VCaP (cell line): ENCODE results near the gene CPSF3.
A peak's percentile ranks its signal among the peaks of the same experiment; 100 is the strongest.

Experiments used
- H3K27ac ChIP-seq: fragments of 450-650 bp; 2 replicates; pipeline ENCODE4 v1.5.1; 2017
- TF ChIP-seq, protein P1 (sequence below): fragments of 450-650 bp; conservative IDR thresholded peaks from 2 replicates; pipeline ENCODE4 v1.5.1; 2017; ENCODE audit warnings: mild to moderate bottlenecking, moderate library complexity

Gene CPSF3

DNA sequence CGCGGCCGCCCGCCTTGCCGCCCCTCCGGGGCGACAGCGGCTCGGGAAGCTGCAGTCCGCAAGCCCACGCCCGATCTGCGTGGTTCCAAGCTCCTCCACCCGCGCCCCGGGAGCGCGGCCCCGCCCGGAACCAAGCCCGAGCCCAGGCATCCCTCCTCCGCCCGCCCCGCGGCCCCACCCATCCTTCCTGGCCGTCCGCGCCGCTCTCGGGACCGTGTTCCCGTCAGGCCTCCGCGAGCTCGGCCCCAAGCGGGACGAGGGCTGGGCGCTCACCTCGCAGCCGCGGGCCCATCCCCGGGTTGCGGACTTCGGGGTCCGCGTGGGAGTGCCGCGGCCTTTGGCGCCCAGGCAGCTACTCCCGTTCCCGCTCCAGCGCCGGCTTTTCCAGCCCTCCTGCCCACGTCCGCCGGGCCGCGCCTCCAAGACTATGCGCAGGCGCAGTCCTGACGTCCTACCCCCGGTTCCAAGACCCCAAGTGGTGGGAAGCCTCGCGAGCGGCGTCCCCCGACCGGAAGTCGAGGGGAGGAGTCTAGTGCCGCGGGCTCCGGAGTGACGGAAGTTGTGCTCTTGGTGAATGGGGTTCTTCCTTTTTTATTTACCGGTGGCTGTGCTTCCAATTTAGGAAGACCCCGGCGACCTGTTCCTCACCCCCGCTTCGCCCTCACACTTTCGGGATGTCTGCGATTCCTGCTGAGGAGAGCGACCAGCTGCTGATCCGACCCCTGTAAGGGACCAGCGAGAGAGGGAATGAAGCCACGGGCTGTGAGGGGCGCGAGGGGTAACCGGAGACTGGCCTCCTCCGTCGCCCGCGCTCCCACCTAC lies at the start of gene CPSF3, which contains the start of gene ITGB1BP1:
TSS of gene CPSF3 (plus strand) at position 555 of the 822 bp plus-strand sequence. CDS start at position 675, 120 bp downstream.
TSS of gene ITGB1BP1 (minus strand) at position 429 of the 822 bp plus-strand sequence. CDS start 4,831 bp downstream, outside the sequence.
- H3K27ac ChIP-seq = peak within 1 kb of the TSS; percentile 85
- TF ChIP-seq, protein P1, sequence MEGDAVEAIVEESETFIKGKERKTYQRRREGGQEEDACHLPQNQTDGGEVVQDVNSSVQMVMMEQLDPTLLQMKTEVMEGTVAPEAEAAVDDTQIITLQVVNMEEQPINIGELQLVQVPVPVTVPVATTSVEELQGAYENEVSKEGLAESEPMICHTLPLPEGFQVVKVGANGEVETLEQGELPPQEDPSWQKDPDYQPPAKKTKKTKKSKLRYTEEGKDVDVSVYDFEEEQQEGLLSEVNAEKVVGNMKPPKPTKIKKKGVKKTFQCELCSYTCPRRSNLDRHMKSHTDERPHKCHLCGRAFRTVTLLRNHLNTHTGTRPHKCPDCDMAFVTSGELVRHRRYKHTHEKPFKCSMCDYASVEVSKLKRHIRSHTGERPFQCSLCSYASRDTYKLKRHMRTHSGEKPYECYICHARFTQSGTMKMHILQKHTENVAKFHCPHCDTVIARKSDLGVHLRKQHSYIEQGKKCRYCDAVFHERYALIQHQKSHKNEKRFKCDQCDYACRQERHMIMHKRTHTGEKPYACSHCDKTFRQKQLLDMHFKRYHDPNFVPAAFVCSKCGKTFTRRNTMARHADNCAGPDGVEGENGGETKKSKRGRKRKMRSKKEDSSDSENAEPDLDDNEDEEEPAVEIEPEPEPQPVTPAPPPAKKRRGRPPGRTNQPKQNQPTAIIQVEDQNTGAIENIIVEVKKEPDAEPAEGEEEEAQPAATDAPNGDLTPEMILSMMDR = no peak

DNA sequence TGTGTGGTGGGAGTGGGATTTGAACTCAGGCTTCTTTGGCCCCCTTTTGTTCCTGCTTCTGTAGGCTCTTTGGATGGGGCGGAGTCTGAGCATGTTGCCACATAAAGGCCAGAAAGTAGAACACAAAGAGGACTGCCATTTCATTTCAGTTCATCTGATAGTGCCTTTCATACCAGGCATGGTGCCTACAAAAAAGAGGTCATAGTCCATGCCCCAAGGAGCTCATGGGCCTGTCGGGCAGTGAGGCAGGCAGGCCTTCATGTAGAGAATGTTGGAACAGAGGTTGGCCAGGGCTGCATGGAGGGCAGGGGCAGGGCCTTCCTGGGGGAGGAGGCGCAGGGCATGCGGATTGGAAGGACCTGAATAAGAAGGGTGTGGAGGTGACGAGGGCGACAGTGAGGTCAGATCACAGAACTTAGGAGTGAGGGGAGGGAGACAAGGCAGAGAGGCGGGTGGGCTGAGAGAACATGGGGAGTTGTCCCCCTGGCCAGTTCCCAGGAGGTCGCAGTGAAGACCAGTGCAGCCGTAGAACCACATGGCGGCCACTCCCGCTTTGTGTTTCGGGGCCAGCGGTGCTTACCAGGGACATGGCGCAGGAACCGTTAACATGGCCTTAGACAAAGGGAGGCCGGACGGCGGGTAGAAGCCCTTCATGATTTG lies 49.3 kb upstream of the CPSF3 start:
- TF ChIP-seq, protein P1 = no peak
- no peak overlapping the region for H3K27ac ChIP-seq

DNA sequence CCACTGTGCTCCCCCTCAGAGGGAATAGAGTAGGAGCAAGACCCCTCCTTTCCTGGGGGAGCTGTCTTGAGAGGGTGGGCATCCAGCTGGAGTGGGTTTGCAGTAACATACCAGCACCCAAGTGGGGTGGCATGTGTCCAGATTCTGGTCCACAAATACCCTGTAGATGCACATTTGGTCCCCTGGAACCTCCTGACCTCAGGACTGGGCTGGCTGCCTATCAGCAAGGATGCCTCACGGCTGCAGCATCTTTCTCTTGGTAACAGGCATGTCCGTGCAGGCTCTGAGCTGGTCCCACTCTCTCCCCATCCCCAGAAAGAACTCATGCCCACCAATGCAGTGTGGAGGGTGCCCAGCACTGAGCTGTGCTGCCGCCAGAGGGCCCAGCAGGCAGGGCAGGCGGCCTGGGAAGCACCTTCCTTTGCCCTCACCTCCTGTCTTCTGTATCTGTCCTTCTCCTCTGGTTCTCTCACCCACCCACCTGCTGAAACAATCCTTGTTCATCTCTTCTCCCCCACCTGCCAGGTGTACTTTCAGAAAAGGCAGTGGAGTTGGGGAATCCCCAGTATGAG lies 47.5 kb upstream of the CPSF3 start:
- TF ChIP-seq, protein P1 = no peak
- no peak overlapping the region for H3K27ac ChIP-seq

DNA sequence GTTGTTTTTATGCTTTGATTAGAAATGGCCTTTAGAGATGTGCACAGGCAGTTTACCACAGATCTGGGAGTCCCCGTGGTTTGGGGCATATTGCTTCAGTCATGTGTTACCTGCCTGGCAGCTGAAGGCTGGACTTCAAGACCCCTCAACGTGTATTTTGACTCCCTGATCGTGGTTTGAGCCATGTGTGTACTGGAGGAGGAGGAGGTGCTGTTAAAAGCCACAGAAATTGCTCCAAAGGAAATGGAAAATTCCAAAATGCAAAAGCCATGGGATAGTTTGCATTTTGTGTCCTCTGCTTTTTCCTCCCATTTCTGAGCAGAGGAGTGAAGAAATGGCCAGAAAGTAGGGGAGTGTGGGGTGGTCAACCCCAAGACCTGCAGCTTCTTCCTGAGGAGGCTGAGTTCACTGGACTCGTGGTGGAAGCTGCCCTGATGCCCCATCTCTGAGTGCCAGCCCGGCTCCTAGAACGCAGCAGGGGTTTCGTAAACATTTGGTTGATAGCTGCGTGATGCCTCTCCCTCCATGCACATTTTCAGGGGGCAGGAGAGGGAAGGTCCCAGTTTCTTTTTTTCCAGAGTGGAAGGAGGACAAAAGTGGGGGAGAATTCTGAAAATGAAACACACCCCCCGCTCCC lies 45.9 kb upstream of the CPSF3 start:
- TF ChIP-seq, protein P1 = no peak
- H3K27ac ChIP-seq = no peak overlapping the region

DNA sequence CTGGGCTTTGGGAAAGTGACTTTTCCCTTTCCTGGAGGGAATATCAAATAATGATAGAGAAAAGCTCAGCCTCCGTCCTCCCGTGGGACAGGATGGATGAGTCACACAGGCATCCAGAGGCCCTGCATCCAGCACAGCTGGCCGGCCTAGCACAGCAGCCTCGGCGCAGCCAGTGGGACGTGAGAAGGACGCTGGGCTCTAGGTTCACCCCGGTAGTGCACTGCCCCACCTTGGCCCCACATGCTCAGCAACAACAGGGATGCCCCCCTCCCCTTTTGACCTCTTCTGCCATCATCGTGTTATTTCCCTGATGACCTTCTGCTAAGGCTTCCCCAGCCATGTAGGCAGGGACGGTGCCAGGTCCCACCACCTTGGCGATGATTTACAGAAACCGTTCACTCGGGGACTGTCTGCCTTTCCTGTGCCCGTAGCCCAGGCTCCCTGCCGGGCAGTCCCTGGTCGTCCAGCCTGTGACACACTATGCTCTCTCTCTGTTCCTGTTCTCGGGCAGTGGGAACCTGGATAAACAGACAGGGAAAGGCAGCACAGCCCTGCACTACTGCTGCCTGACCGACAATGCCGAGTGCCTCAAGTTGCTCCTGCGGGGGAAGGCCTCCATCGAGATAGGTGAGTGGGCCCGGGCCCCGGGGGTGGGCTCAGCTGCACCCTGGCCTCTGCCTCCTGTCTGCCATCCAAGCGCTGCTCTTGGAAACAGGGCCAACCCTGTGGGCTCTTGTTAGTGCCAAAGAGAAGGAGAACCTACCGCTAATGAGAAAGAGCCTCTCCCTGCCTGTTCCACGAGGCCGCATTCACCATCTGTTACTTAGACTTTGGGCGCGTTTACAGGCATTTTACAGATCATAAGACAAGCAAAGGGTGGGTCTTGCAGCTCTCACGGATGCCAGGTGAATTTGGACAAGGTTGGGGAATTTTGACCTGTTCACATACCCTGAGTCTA lies 44.7 kb upstream of the CPSF3 start:
- H3K27ac ChIP-seq = no peak overlapping the region
- TF ChIP-seq, protein P1 = no peak

DNA sequence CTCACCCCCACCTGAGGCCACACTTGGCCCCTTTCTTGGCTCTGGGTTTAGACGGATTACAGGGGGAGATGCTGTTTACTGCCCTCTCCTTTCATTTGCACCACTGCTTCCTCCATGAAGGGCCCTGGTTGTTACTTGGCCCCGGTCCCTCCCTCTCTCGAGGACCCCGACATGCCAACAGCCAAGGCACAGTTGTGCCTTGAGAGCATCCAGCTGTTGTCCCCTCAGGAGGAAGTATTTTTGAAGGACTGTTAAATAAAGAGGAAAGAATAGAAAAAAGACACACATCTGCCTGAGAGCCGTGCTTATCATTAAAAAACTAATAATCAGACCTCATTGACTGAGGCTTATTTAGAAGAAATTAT lies 44.1 kb upstream of the CPSF3 start:
- H3K27ac ChIP-seq = no peak overlapping the region

More for the DNA sequence above, 44.1 kb upstream of the CPSF3 start:
- TF ChIP-seq, protein P1 = no peak
